Activated naive CD8-positive, alpha-beta T cell treated with anti-CD3 and anti-CD28 coated beads, Interleukin-2, amount 10 ng/mL, durations not matched to agents 7 days and 5 days (primary cell): ENCODE measurements around the gene FAM228A. TPM values are rescaled to one million over a fixed set of nuclear protein-coding genes. Genes with fewer than 3 reads are reported as not detected.
"Not testable (repeated sequence)": the region's sequence is repeated elsewhere in the genome, so short reads cannot be mapped to it uniquely, and the experiment has no call there.

ENCODE experiments used
- ATAC-seq: fragments of 150-1000 bp; cut with Tn5 transposase; one replicate; pipeline ENCODE4 v1.10.0; 2021; ENCODE audit warnings: low read depth, moderate library complexity
- POLR2A ChIA-PET: fragments of 350-600 bp; sonication (Branson Sonifier 250); formaldehyde crosslinking; loops from one replicate; lab custom pipeline; 2021; ENCODE audit warnings: antibody characterized with exemption; lab: Charles Lee
- DNase-seq: peaks from one replicate; pipeline ENCODE4 v3.0.0; 2021
- H3K27ac Mint-ChIP-seq: one replicate; pipeline ENCODE4 v1.8.0; 2022; ENCODE audit warnings: mild to moderate bottlenecking, mixed read lengths
- H3K27me3 Mint-ChIP-seq: one replicate; pipeline ENCODE4 v1.8.0; 2022; ENCODE audit warnings: mild to moderate bottlenecking, moderate library complexity, mixed read lengths
- H3K36me3 Mint-ChIP-seq: one replicate; pipeline ENCODE4 v1.8.0; 2021; ENCODE audit warnings: mild to moderate bottlenecking, mixed read lengths
- H3K4me1 Mint-ChIP-seq: one replicate; pipeline ENCODE4 v1.8.0; 2021; ENCODE audit warnings: mixed read lengths
- H3K4me3 Mint-ChIP-seq: one replicate; pipeline ENCODE4 v1.8.0; 2022; ENCODE audit warnings: mild to moderate bottlenecking, moderate library complexity, mixed read lengths
- H3K9me3 Mint-ChIP-seq: one replicate; pipeline ENCODE4 v1.8.0; 2021; ENCODE audit warnings: mixed read lengths
- total RNA-seq, 2 experiments: library from RNA; stranded (reverse); gene quantifications; one replicate each; pipeline ENCODE4 v1.2.3, GENCODE V29; 2021

FAM228A gene
- total RNA-seq, result under 1 TPM in 1 of 2 experiments, not detected in 1; 0.51 TPM

DNA sequence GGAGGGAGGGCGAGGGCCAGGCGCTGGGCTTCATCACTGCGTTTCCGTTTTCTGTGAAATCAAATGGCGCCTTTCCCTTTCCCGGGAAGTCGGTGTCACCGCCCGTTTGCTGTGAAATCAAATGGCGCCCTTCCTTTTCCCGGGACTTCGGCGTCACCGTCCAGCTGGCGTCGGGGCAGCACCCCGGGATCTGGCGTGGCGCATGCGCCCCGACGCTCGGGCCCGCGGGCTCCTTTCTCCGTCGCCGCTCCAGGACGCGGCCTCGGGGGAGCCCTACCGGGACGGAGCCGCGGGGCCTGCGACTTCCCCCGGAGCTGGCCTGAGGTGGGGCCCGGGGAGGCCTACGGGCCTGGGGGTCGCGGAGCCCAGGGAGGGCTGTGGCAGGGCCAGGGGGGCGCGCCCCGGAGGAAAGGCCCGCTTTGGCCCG is at the start of gene FAM228A:
TSS of gene FAM228A (plus strand) at position 203 of the 427 bp plus-strand sequence. CDS start 428 bp downstream, outside the sequence.
- Mint-ChIP-seq H3K36me3 (peaks cover 2% of the 10 kb centered on the region), H3K4me3 (no peak within 1 kb of the TSS), H3K9me3 (peaks cover 3% of the 10 kb centered on the region), H3K27me3 (peaks cover 34% of the 10 kb centered on the region), H3K27ac (no peak within 1 kb of the TSS), H3K4me1 (peaks cover 7% of the 10 kb centered on the region)
- no peak for ATAC-seq
- POLR2A ChIA-PET, result no interaction called here
- DNase-seq, result no peak

GRCh38 chr2:24125956-24126355 is 48.9 kb upstream of the FAM228A start:
- H3K9me3 Mint-ChIP-seq, result no peaks in the 10 kb centered on the region
- H3K27me3 Mint-ChIP-seq, result peaks cover 2% of the 10 kb centered on the region
- H3K4me3 Mint-ChIP-seq, result no peak overlapping the region
- ATAC-seq (no peak), DNase-seq (no peak)
- peaks cover 2% of the 10 kb centered on the region for H3K36me3 Mint-ChIP-seq
- H3K27ac Mint-ChIP-seq, result no peak overlapping the region
- H3K4me1 Mint-ChIP-seq, result peaks cover 23% of the 10 kb centered on the region
- POLR2A ChIA-PET, result no interaction called here

DNA sequence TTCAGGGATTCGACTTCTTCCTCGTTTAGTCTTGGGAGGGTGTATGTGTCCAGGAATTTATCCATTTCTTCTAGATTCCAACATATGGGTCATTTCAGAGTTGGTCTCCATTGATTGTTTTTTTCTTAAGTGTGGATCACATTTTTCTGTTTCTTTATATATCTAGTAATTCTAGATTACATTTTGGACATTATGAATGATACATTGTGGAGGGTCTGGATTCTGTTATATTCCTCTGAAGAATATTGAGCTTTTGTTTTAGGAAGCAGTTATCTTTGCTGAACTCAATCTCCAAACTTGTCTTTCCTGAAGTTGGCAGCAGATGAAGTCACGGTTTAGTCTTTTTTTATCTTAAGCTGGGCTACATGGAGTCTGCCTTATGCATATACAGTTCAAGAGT is 42.3 kb upstream of the FAM228A start:
- Mint-ChIP-seq H3K4me1 (peaks cover 8% of the 10 kb centered on the region), H3K36me3 (peaks cover 15% of the 10 kb centered on the region), H3K27ac (no peak overlapping the region), H3K27me3 (peaks cover 3% of the 10 kb centered on the region), H3K4me3 (no peak overlapping the region), H3K9me3 (peaks cover 9% of the 10 kb centered on the region)
- no peak for DNase-seq
- POLR2A ChIA-PET, result no interaction called here
- no peak for ATAC-seq

- POLR2A ChIA-PET, result interaction anchor here (0.7 kb wide), 1 partner anchor 212 kb away, joined by 3 read pairs; no protein-coding TSS in a partner anchor
- not testable (repeated sequence) for H3K27ac Mint-ChIP-seq, H3K36me3 Mint-ChIP-seq, H3K4me1 Mint-ChIP-seq, H3K27me3 Mint-ChIP-seq, H3K9me3 Mint-ChIP-seq, DNase-seq, ATAC-seq, H3K4me3 Mint-ChIP-seq
These were observed 34.5 kb upstream of the FAM228A start for GRCh38 chr2:24140305-24140704.

GRCh38 chr2:24147364-24147763 is 27.5 kb upstream of the FAM228A start:
- Mint-ChIP-seq H3K27me3 (no peaks in the 10 kb centered on the region), H3K36me3 (peaks cover 10% of the 10 kb centered on the region)
- POLR2A ChIA-PET, result no interaction called here

DNA sequence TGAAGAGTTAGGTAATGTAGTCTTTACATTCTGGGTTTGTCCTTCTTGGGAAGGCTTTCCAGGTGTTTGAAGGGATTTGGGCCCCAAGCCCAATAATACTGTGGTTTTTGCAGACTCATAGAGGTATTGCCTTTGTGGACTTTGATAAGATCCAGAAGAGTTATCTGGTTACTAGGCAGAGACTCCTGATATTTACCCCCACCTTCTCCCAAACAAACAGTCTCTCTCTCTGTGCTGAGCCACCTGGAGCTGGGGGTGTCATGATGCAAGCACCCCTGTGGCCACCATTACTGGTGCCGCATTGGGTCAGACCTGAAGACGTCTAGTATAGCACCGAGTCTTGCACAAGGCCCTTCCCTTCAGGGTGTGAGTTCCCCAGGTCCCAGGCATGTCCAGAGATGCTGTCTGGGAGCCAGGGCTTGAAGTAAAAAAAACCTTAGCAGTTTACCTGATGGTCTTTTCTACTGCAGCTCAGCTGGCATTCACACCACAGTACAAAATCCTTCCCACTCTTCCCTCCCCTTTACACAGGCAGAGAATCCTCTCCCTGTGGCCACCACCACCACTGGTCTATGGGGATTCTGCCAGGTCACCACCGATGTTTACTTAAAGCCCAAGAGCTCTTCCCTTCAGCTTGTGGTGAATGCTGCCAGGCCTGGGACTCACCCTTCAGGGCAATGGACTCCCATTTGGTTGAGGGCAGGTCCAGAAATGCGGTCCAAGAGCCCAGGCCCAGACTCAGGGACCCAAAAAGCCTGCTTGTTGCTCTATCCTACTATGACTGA is 22.2 kb upstream of the FAM228A start:
- Mint-ChIP-seq H3K4me1 (no peaks in the 10 kb centered on the region), H3K4me3 (no peak overlapping the region), H3K27ac (no peak overlapping the region), H3K27me3 (no peaks in the 10 kb centered on the region), H3K9me3 (peaks cover 5% of the 10 kb centered on the region), H3K36me3 (peaks cover 8% of the 10 kb centered on the region)
- ATAC-seq (no peak), DNase-seq (no peak)
- POLR2A ChIA-PET, result no interaction called here

More at GRCh38 chr2:24147364-24147763, 27.5 kb upstream of the FAM228A start:
- Mint-ChIP-seq H3K9me3 (peaks cover 13% of the 10 kb centered on the region), H3K4me1 (no peaks in the 10 kb centered on the region), H3K4me3 (no peak overlapping the region), H3K27ac (no peak overlapping the region)
- ATAC-seq, result no peak
- DNase-seq, result no peak

GRCh38 chr2:24153478-24153877 is 21.4 kb upstream of the FAM228A start:
- H3K27me3 Mint-ChIP-seq, result no peaks in the 10 kb centered on the region
- ATAC-seq (no peak), DNase-seq (no peak)
- POLR2A ChIA-PET, result no interaction called here
- no peaks in the 10 kb centered on the region for H3K4me1 Mint-ChIP-seq
- peaks cover 5% of the 10 kb centered on the region for H3K9me3 Mint-ChIP-seq
- no peak overlapping the region for H3K4me3 Mint-ChIP-seq
- H3K36me3 Mint-ChIP-seq, result peaks cover 8% of the 10 kb centered on the region
- no peak overlapping the region for H3K27ac Mint-ChIP-seq

DNA sequence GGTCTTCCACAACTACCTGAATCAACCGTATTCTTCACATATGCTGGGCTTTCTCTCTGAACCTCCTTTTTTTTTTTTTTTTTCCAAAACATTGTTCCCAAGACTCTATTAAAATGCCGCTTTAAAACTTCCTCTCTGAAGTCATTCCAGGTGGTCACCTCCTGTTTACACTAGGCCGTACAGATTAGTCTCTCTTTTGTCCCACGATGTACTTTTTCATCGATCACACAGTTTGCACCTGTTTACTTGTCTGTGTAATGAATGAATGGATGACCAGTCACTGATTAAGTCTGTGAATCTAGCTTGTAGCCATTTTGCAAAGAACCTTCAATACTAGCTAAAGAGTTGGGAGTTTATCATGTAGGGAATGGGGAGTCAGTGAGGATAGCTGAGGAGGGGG is 16.7 kb upstream of the FAM228A start:
- Mint-ChIP-seq H3K4me3 (no peak overlapping the region), H3K4me1 (no peaks in the 10 kb centered on the region), H3K9me3 (no peaks in the 10 kb centered on the region), H3K36me3 (no peaks in the 10 kb centered on the region), H3K27me3 (no peaks in the 10 kb centered on the region), H3K27ac (no peak overlapping the region)
- no peak for ATAC-seq
- DNase-seq, result no peak
- POLR2A ChIA-PET, result no interaction called here

GRCh38 chr2:24159708-24160107 is 15.1 kb upstream of the FAM228A start:
- H3K4me1 Mint-ChIP-seq, result peaks cover 2% of the 10 kb centered on the region
- H3K36me3 Mint-ChIP-seq, result no peaks in the 10 kb centered on the region
- ATAC-seq, result no peak
- DNase-seq, result no peak
- H3K27me3 Mint-ChIP-seq, result no peaks in the 10 kb centered on the region
- no peak overlapping the region for H3K27ac Mint-ChIP-seq
- POLR2A ChIA-PET, result no interaction called here
- no peak overlapping the region for H3K4me3 Mint-ChIP-seq
- no peaks in the 10 kb centered on the region for H3K9me3 Mint-ChIP-seq

GRCh38 chr2:24160761-24161160 is 14.1 kb upstream of the FAM228A start:
- H3K9me3 Mint-ChIP-seq, result no peaks in the 10 kb centered on the region
- no peaks in the 10 kb centered on the region for H3K27me3 Mint-ChIP-seq
- H3K27ac Mint-ChIP-seq, result no peak overlapping the region
- no peak overlapping the region for H3K4me3 Mint-ChIP-seq
- DNase-seq (no peak), ATAC-seq (no peak)
- no peaks in the 10 kb centered on the region for H3K36me3 Mint-ChIP-seq
- H3K4me1 Mint-ChIP-seq, result peaks cover 2% of the 10 kb centered on the region
- POLR2A ChIA-PET, result no interaction called here

- peaks cover 4% of the 10 kb centered on the region for H3K27me3 Mint-ChIP-seq
- POLR2A ChIA-PET, result no interaction called here
These were observed 12.4 kb upstream of the FAM228A start for GRCh38 chr2:24162494-24162893.

DNA sequence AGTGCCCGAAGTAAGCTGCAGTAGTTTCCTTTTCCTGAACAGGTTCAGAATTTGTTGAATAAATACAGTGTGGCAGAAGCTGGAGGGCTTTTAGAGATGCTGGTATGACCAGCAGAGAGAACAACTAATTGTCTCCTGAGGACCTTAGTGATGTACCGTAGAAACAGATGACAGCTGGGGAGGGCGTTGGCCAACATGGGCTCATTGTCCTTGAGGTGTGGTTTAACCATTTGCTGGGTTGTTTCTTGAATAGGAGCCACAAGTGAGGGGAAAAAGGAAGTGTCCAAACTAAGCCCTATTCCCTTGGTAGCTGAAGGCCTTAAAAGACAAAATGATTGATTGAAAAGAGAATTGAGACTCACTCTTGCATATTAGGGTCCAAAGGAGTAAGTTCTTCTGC is 11.7 kb upstream of the FAM228A start:
- H3K27me3 Mint-ChIP-seq, result peaks cover 4% of the 10 kb centered on the region
- H3K4me1 Mint-ChIP-seq, result peaks cover 2% of the 10 kb centered on the region
- H3K4me3 Mint-ChIP-seq, result no peak overlapping the region
- ATAC-seq (no peak), DNase-seq (no peak)
- no peak overlapping the region for H3K27ac Mint-ChIP-seq
- no peaks in the 10 kb centered on the region for H3K9me3 Mint-ChIP-seq
- POLR2A ChIA-PET, result no interaction called here
- H3K36me3 Mint-ChIP-seq, result no peaks in the 10 kb centered on the region

More at GRCh38 chr2:24162494-24162893, 12.4 kb upstream of the FAM228A start:
- peaks cover 2% of the 10 kb centered on the region for H3K4me1 Mint-ChIP-seq
- ATAC-seq (no peak), DNase-seq (no peak)
- no peak overlapping the region for H3K4me3 Mint-ChIP-seq
- no peaks in the 10 kb centered on the region for H3K36me3 Mint-ChIP-seq
- no peaks in the 10 kb centered on the region for H3K9me3 Mint-ChIP-seq
- no peak overlapping the region for H3K27ac Mint-ChIP-seq

DNA sequence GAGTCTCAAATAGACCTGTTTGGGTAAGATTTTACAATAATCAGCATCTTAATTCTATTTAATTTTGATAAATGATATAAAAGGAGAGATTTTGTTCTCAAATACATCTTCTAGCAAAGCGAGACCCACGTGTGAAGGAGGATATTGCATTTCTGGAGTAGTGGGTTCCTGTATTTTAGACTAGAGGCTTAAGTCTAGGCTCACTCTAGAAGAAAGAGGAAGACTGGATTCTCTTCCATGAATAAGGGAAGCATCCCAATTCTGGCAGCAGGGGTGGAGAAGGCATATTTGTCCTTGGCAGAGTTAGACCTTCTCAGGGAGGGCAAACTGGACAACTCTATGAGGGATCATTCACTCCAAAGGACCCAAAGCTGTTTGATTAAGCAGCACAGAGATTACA is 11.3 kb upstream of the FAM228A start:
- no peaks in the 10 kb centered on the region for H3K36me3 Mint-ChIP-seq
- POLR2A ChIA-PET, result no interaction called here
- H3K4me3 Mint-ChIP-seq, result no peak overlapping the region
- no peaks in the 10 kb centered on the region for H3K9me3 Mint-ChIP-seq
- H3K27me3 Mint-ChIP-seq, result peaks cover 4% of the 10 kb centered on the region
- no peak overlapping the region for H3K27ac Mint-ChIP-seq
- DNase-seq (no peak), ATAC-seq (no peak)
- peaks cover 2% of the 10 kb centered on the region for H3K4me1 Mint-ChIP-seq

GRCh38 chr2:24164416-24164973 is 10.4 kb upstream of the FAM228A start:
- peaks cover 4% of the 10 kb centered on the region for H3K27me3 Mint-ChIP-seq
- H3K36me3 Mint-ChIP-seq, result no peaks in the 10 kb centered on the region
- no peak overlapping the region for H3K4me3 Mint-ChIP-seq
- H3K27ac Mint-ChIP-seq, result no peak overlapping the region
- DNase-seq (peak; percentile 64), ATAC-seq (peak; percentile 70)
- peaks cover 2% of the 10 kb centered on the region for H3K4me1 Mint-ChIP-seq
- H3K9me3 Mint-ChIP-seq, result no peaks in the 10 kb centered on the region
- POLR2A ChIA-PET, result no interaction called here
